Left kidney (tissue), 1 donor: Measurements from ENCODE around the gene SMTNL2. TPM values are rescaled to one million over a fixed set of nuclear protein-coding genes. Genes with fewer than 3 reads are reported as not detected.

Source experiments
- polyA plus RNA-seq: library from polyadenylated mRNA; unstranded; fragments of 120-200 nt; gene quantifications from one replicate; pipeline ENCODE4 v1.2.1, GENCODE V29; 2013; ENCODE audit not compliant: insufficient read length

The SMTNL2 gene
- polyA plus RNA-seq, 1 donor, result 57.5 TPM

Other genes with a start within 250 kb of the SMTNL2 start
- gene UBE2G1, start 217.9 kb upstream of the SMTNL2 start, polyA plus RNA-seq, result 62.8 TPM
- gene SPNS3, start 150.6 kb upstream of the SMTNL2 start, polyA plus RNA-seq, result 3.4 TPM
- gene SPNS2, start 85.6 kb upstream of the SMTNL2 start, polyA plus RNA-seq, result 32.3 TPM
- 38.1 TPM for gene MYBBP1A, start 29.1 kb upstream of the SMTNL2 start, polyA plus RNA-seq
- gene GGT6, start 24.0 kb upstream of the SMTNL2 start, polyA plus RNA-seq, result 6.3 TPM
- 0.25 TPM for gene ALOX15, start 57.1 kb downstream of the SMTNL2 start, polyA plus RNA-seq
- 46.5 TPM for gene PELP1, start 119.6 kb downstream of the SMTNL2 start, polyA plus RNA-seq
- 32.7 TPM for gene ARRB2, start 126.1 kb downstream of the SMTNL2 start, polyA plus RNA-seq
- 23.1 TPM for gene MED11, start 146.9 kb downstream of the SMTNL2 start, polyA plus RNA-seq
- gene ZMYND15, start 155.3 kb downstream of the SMTNL2 start, polyA plus RNA-seq, result 0.32 TPM
- 9.5 TPM for gene CXCL16, start 155.4 kb downstream of the SMTNL2 start, polyA plus RNA-seq
- 1.1 TPM for gene TM4SF5, start 187.4 kb downstream of the SMTNL2 start, polyA plus RNA-seq
- gene VMO1, start 201.8 kb downstream of the SMTNL2 start, polyA plus RNA-seq, result 0.33 TPM
- gene GLTPD2, start 204.4 kb downstream of the SMTNL2 start, polyA plus RNA-seq, result 4.1 TPM
- 122 TPM for gene PSMB6, start 211.6 kb downstream of the SMTNL2 start, polyA plus RNA-seq
- 44.5 TPM for gene PLD2, start 222.6 kb downstream of the SMTNL2 start, polyA plus RNA-seq
- gene MINK1, start 248.8 kb downstream of the SMTNL2 start, polyA plus RNA-seq, result 69.7 TPM